HepG2 (cell line): Measurements from ENCODE around the gene OFD1. TPM values are rescaled to one million over a fixed set of nuclear protein-coding genes. Genes with fewer than 3 reads are reported as not detected.

Experiments
- ATAC-seq: fragments of 200-7000 bp; cut with Tn5 transposase; 3 replicates; pipeline ENCODE4 v1.9.1; 2020; ENCODE audit warnings: mild to moderate bottlenecking, moderate library complexity
- BruUV-seq: library from RNA; stranded (reverse); fragments of 400-500 nt; replicated peaks from 2 replicates; lab custom pipeline; 2021; lab: Mats Ljungman, UMichigan
- CTCF ChIA-PET: fragments of 300-600 bp; formaldehyde crosslinking; extraction: SDS; loops from one replicate; lab custom pipeline; 2021; ENCODE audit warnings: low total read pairs, inconsistent platforms, low intra/inter-chr PET ratio; lab: Yijun Ruan, JAX
- POLR2A ChIA-PET: fragments of 350-600 bp; sonication (Branson Sonifier 250); formaldehyde crosslinking; loops from one replicate; lab custom pipeline; 2020; ENCODE audit warnings: antibody characterized with exemption, inconsistent platforms; lab: Yijun Ruan, JAX
- DNase-seq: peaks from one replicate; pipeline ENCODE4 v3.0.0-alpha.2; 2015; ENCODE audit warnings: low spot score
- FAIRE-seq: peaks from 3 replicates; lab custom pipeline; 2011; peaks lifted over from hg19 to GRCh38; lab: Jason Lieb, UNC
- H2AFZ ChIP-seq: one replicate; pipeline ENCODE4 v1.6.1; 2011; ENCODE audit warnings: low read length, inconsistent platforms
- H3K27ac ChIP-seq: fragments of 300-600 bp; 3 replicates; pipeline ENCODE4 v1.8.0; 2011; ENCODE audit warnings: mixed run types, mild to moderate bottlenecking, mixed read lengths, low read length, inconsistent platforms; ENCODE audit not compliant: insufficient read depth; ENCODE audit errors: extremely low read length
- H3K27me3 ChIP-seq, 2 experiments: fragments of 200-600 bp in 1 of 2; 2 replicates in 1 of 2; 3 replicates in 1 of 2; pipeline versions ENCODE4 v1.6.0 to v1.8.0; 2011; ENCODE audit warnings: low read length in 2 of 2, mild to moderate bottlenecking in 2 of 2, moderate library complexity in 2 of 2, inconsistent platforms in 1 of 2; ENCODE audit not compliant: insufficient read depth in 2 of 2, control insufficient read depth in 1 of 2
- H3K36me3 ChIP-seq, 2 experiments: fragments of 200-600 bp in 1 of 2; replicated peaks in 1 of 2; 2 replicates in 1 of 2; 3 replicates in 1 of 2; pipeline versions ENCODE4 v1.5.1 to v1.8.0; 2011; ENCODE audit warnings: low read length in 2 of 2, inconsistent platforms in 1 of 2; ENCODE audit not compliant: insufficient read depth in 2 of 2, control insufficient read depth in 1 of 2
- H3K4me1 ChIP-seq: 2 replicates; pipeline ENCODE4 v1.5.1; 2012; ENCODE audit warnings: low read length, inconsistent platforms; ENCODE audit not compliant: insufficient read depth
- H3K4me2 ChIP-seq: 2 replicates; pipeline ENCODE4 v1.6.0; 2011; ENCODE audit warnings: low read depth, low read length, inconsistent platforms
- H3K4me3 ChIP-seq, 3 experiments: fragments of 200-600 bp in 1 of 3; sonication (generic), shearing (Covaris generic) in 1 of 3; replicated peaks in 1 of 3; 2 replicates each; pipeline ENCODE4 v1.5.1; 2011 to 2016; ENCODE audit warnings: low read length in 3 of 3, inconsistent platforms in 2 of 3, low read depth in 2 of 3, mild to moderate bottlenecking in 2 of 3, control low read depth in 1 of 3, mixed read lengths in 1 of 3; ENCODE audit not compliant: insufficient read depth in 1 of 3
- H3K79me2 ChIP-seq: one replicate; pipeline ENCODE4 v1.6.1; 2011; ENCODE audit warnings: low read length, inconsistent platforms; ENCODE audit not compliant: insufficient read depth
- H3K9ac ChIP-seq: 2 replicates; pipeline ENCODE4 v1.6.0; 2011; ENCODE audit warnings: mild to moderate bottlenecking, low read depth, low read length, inconsistent platforms; ENCODE audit not compliant: insufficient read depth
- H3K9me3 ChIP-seq: 2 replicates; pipeline ENCODE4 v1.5.1; 2012; ENCODE audit warnings: mild to moderate bottlenecking, low read length
- H4K20me1 ChIP-seq: 2 replicates; pipeline ENCODE4 v1.6.0; 2011; ENCODE audit warnings: inconsistent platforms, mild to moderate bottlenecking, low read length, moderate library complexity; ENCODE audit not compliant: insufficient read depth
- FOXP1 ChIP-seq, 2 experiments: fragments of 450-650 bp in 1 of 2; IDR thresholded peaks; 2 replicates each; pipeline ENCODE4 v1.6.1; 2017 to 2018; ENCODE audit warnings: antibody characterized with exemption in 1 of 2
- IKZF4 ChIP-seq: sonication (generic); formaldehyde crosslinking; IDR thresholded peaks from 2 replicates; pipeline ENCODE4 v1.5.1; 2020; ENCODE audit warnings: borderline replicate concordance, mild to moderate bottlenecking, low read depth, missing genetic modification reagents; ENCODE audit errors: not compliant biosample characterization
- KMT2B ChIP-seq: IDR thresholded peaks from 2 replicates; pipeline ENCODE4 v1.6.1; 2016; ENCODE audit warnings: missing genetic modification reagents, missing compliant biosample characterization
- MED8 ChIP-seq: sonication (generic); formaldehyde crosslinking; IDR thresholded peaks from 2 replicates; pipeline ENCODE4 v1.8.1; 2023; ENCODE audit warnings: mild to moderate bottlenecking, missing genetic modification reagents; ENCODE audit not compliant: insufficient replicate concordance
- YEATS4 ChIP-seq: sonication (generic); formaldehyde crosslinking; IDR thresholded peaks from 2 replicates; pipeline ENCODE4 v1.4.0; 2020; ENCODE audit warnings: missing genetic modification reagents, borderline replicate concordance
- ZNF441 ChIP-seq: sonication (generic); formaldehyde crosslinking; IDR thresholded peaks from 2 replicates; pipeline ENCODE4 v1.7.0; 2021; ENCODE audit warnings: missing genetic modification reagents, borderline replicate concordance
- ZNF652 ChIP-seq: IDR thresholded peaks from 2 replicates; pipeline ENCODE4 v1.6.1; 2016; ENCODE audit warnings: low read depth, borderline replicate concordance
- ZUFSP ChIP-seq: sonication (generic); formaldehyde crosslinking; IDR thresholded peaks from 2 replicates; pipeline ENCODE4 v1.9.0; 2021; ENCODE audit warnings: missing genetic modification reagents, mild to moderate bottlenecking, borderline replicate concordance
- WGBS: methylation state at CpG from one replicate; pipeline ENCODE4 v1.1.6; 2017; ENCODE audit warnings: low lambda C conversion rate; 5-methylcytosine and 5-hydroxymethylcytosine counted together
- in situ Hi-C: cut with HindIII; loops from 2 replicates; pipeline ENCODE4 v1.10.0; 2017; ENCODE audit warnings: low pct_unique_long_range_greater_than_20kb; ENCODE audit not compliant: extremely low pct_ligation_motif_present
- intact Hi-C: fragments of 100-400 bp; cut with micrococcal nuclease; formaldehyde crosslinking; loops from one replicate; pipeline ENCODE4 v1.10.0; 2022; ENCODE audit not compliant: unreplicated experiment
- polyA plus RNA-seq, 8 experiments: library from polyadenylated mRNA; depleted of rRNA in 3 of 8; stranded (reverse) in 7 of 8; unstranded in 1 of 8; fragments of >200 nt; fragmentation: Illumina TruSeq in 4 of 8; extraction: Trizol in 4 of 8; gene quantifications; 2 replicates each; pipeline versions ENCODE4 v1.2.1 to v1.2.3, GENCODE V29; 2011 to 2016; ENCODE audit warnings: low read depth in 4 of 8, missing spikeins in 1 of 8, mixed read lengths in 1 of 8; ENCODE audit not compliant: insufficient read depth in 1 of 8
- total RNA-seq, 5 experiments: library from RNA; depleted of rRNA; stranded (reverse); fragments of >200 nt; fragmentation: Illumina TruSeq; extraction: Trizol; gene quantifications; 2 replicates each; pipeline ENCODE4 v1.2.3, GENCODE V29; 2016; ENCODE audit warnings: low read depth in 1 of 5

Gene OFD1
- total and polyA plus RNA-seq, 2 of the 13 experiments (the other 11 are each of a cell fraction or from before 2014, with no cell fraction given), result 14.9 to 16.4 TPM

- no peak for TF ChIP-seq ZUFSP (CRISPR knock-in tag)
Measured at GRCh38 chrX:13716905-13717304, 17.6 kb upstream of the OFD1 start (continued).

GRCh38 chrX:13717700-13718472 lies 16.7 kb upstream of the OFD1 start:
- CTCF ChIA-PET, result no interaction called here
- FAIRE-seq, result no peak
- Histone ChIP-seq H3K4me2 (no peak overlapping the region), H2AFZ (no peak overlapping the region), H3K36me3 (peaks cover 1 to 5% of the 10 kb centered on the region in 2 experiments; a peak in 1 of 5 replicates), H3K9me3 (no peaks in the 10 kb centered on the region), H3K27me3 (no peaks in the 10 kb centered on the region), H3K79me2 (no peaks in the 10 kb centered on the region), H3K9ac (no peak overlapping the region), H3K27ac (no peak overlapping the region), H3K4me1 (no peaks in the 10 kb centered on the region), H4K20me1 (no peaks in the 10 kb centered on the region), H3K4me3 (no peak overlapping the region)
- intact Hi-C loops (no loop called here), in situ Hi-C loops (no loop called here)
- TF ChIP-seq ZNF441 (CRISPR knock-in tag) (no peak), IKZF4 (no peak), KMT2B (no peak), ZNF652 (CRISPR knock-in tag) (no peak), FOXP1 (IDR thresholded peaks at IDR 0.05) (no peak), FOXP1 (CRISPR knock-in tag; IDR thresholded peaks at IDR 0.05) (no peak), YEATS4 (CRISPR knock-in tag) (no peak), MED8 (no peak)
- DNase-seq, result no peak
- 98% methylated on average over 5 of the region's 7 CpGs for WGBS
- no peak for ATAC-seq
- POLR2A ChIA-PET, result no interaction called here
- BruUV-seq, result no TSS peak
